ENCODE measurements around the gene CMC2.

Gene CMC2

GRCh38 chr16:80976946-80977345 lies 29.7 kb downstream of the CMC2 start:
- no peaks in the 10 kb centered on the region for H3K27me3 Mint-ChIP-seq (ENCODE audit: low read depth, poor library complexity)
- peaks cover 20% of the 10 kb centered on the region for H3K4me1 Mint-ChIP-seq
- no peak overlapping the region for H3K27ac Mint-ChIP-seq
- peaks cover 32% of the 10 kb centered on the region for H3K36me3 Mint-ChIP-seq (ENCODE audit: low read depth)
- TF ChIP-seq CTCF (IDR thresholded peaks at IDR 0.05) = no peak
- DNase-seq = no peak
- H3K4me3 Mint-ChIP-seq = no peak overlapping the region
- no peaks in the 10 kb centered on the region for H3K9me3 Mint-ChIP-seq

GRCh38 chr16:80974649-80975376 lies 31.9 kb downstream of the CMC2 start:
- Mint-ChIP-seq H3K27ac (no peak overlapping the region), H3K4me1 (peaks cover 20% of the 10 kb centered on the region), H3K9me3 (no peaks in the 10 kb centered on the region), H3K27me3 (ENCODE audit: low read depth, poor library complexity) (no peaks in the 10 kb centered on the region), H3K4me3 (no peak overlapping the region), H3K36me3 (ENCODE audit: low read depth) (peaks cover 25% of the 10 kb centered on the region)
- peak; percentile 46 for TF ChIP-seq CTCF (IDR thresholded peaks at IDR 0.05)
- DNase-seq = no peak

DNA sequence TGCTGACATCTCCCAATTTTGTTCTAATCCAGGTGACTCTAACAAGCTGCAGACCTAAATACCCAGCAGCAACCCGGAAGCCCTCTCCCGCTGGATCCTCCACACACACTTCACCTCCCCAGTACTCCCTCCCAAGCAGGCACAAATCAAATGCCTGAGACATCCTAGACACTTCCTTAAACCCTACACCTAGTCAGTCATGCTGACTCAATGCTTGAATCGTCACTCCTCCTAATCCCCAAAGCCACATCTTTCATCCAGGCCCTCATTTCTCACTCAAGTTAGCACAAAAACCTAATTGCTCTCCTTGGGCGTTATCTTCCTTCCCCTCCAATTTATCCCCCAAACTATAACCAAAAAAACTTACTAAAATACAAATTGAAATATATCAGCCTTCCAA lies 32.7 kb downstream of the CMC2 start:
- TF ChIP-seq CTCF (IDR thresholded peaks at IDR 0.05) = no peak
- Mint-ChIP-seq H3K9me3 (no peaks in the 10 kb centered on the region), H3K4me1 (peaks cover 20% of the 10 kb centered on the region), H3K36me3 (ENCODE audit: low read depth) (peaks cover 27% of the 10 kb centered on the region), H3K27me3 (ENCODE audit: low read depth, poor library complexity) (no peaks in the 10 kb centered on the region), H3K27ac (peak overlapping the region; percentile 1), H3K4me3 (no peak overlapping the region)
- DNase-seq = no peak

- H3K9me3 Mint-ChIP-seq = peaks cover under 1% of the 10 kb centered on the region
- no peaks in the 10 kb centered on the region for H3K27me3 Mint-ChIP-seq (ENCODE audit: low read depth, poor library complexity)
- no peak for DNase-seq
- no peak overlapping the region for H3K27ac Mint-ChIP-seq
- peaks cover 20% of the 10 kb centered on the region for H3K4me1 Mint-ChIP-seq
- no peak for TF ChIP-seq CTCF (IDR thresholded peaks at IDR 0.05)
- no peak overlapping the region for H3K4me3 Mint-ChIP-seq
- peaks cover 29% of the 10 kb centered on the region for H3K36me3 Mint-ChIP-seq (ENCODE audit: low read depth)
Observed at GRCh38 chr16:80972611-80973010, 34.1 kb downstream of the CMC2 start.

- Mint-ChIP-seq H3K27ac (no peak overlapping the region), H3K4me3 (no peak overlapping the region), H3K27me3 (ENCODE audit: low read depth, poor library complexity) (no peaks in the 10 kb centered on the region), H3K36me3 (ENCODE audit: low read depth) (peaks cover 32% of the 10 kb centered on the region), H3K4me1 (peaks cover 20% of the 10 kb centered on the region), H3K9me3 (peaks cover 4% of the 10 kb centered on the region)
- TF ChIP-seq CTCF (IDR thresholded peaks at IDR 0.05) = no peak
- no peak for DNase-seq
Observed at GRCh38 chr16:80971819-80972218, 34.9 kb downstream of the CMC2 start.

GRCh38 chr16:80969114-80969484 lies 37.6 kb downstream of the CMC2 start:
- Mint-ChIP-seq H3K36me3 (ENCODE audit: low read depth) (peaks cover 44% of the 10 kb centered on the region), H3K27ac (peak overlapping the region; percentile 51), H3K4me3 (no peak overlapping the region), H3K4me1 (peaks cover 11% of the 10 kb centered on the region), H3K27me3 (ENCODE audit: low read depth, poor library complexity) (peaks cover 3% of the 10 kb centered on the region), H3K9me3 (peaks cover 7% of the 10 kb centered on the region)
- no peak for DNase-seq
- no peak for TF ChIP-seq CTCF (IDR thresholded peaks at IDR 0.05)
